SH-SY5Y (cell line): Measurements from ENCODE around the gene ZNF141.

Source experiments
- GATA2 ChIP-seq: IDR thresholded peaks from 2 replicates; pipeline ENCODE4 v1.6.1; 2011; ENCODE audit warnings: mild to moderate bottlenecking, low read depth, low read length
- GATA3 ChIP-seq: IDR thresholded peaks from 2 replicates; pipeline ENCODE4 v1.6.1; 2011; ENCODE audit warnings: low read depth, mild to moderate bottlenecking, low read length, moderate library complexity

The ZNF141 gene

GRCh38 chr4:340011-340410 is 2.4 kb downstream of the ZNF141 start:
- TF ChIP-seq GATA3: no peak
- TF ChIP-seq GATA2: no peak

GRCh38 chr4:373062-373839 is 35.6 kb downstream of the ZNF141 start:
- TF ChIP-seq GATA3 (no peak), GATA2 (no peak)

GRCh38 chr4:374298-375160 is 36.9 kb downstream of the ZNF141 start:
- TF ChIP-seq GATA2: no peak
- no peak for TF ChIP-seq GATA3

- TF ChIP-seq GATA2 (no peak), GATA3 (no peak)
Observed at GRCh38 chr4:384311-385010, 46.8 kb downstream of the ZNF141 start.

- TF ChIP-seq GATA2 (no peak), GATA3 (no peak)
Observed at GRCh38 chr4:385934-386707, 48.5 kb downstream of the ZNF141 start.

GRCh38 chr4:386708-387105 is 49.1 kb downstream of the ZNF141 start:
- no peak for TF ChIP-seq GATA2
- TF ChIP-seq GATA3: no peak

GRCh38 chr4:404006-404405 is 66.4 kb downstream of the ZNF141 start:
- no peak for TF ChIP-seq GATA3
- TF ChIP-seq GATA2: no peak

GRCh38 chr4:422587-422986 is 85.0 kb downstream of the ZNF141 start:
- no peak for TF ChIP-seq GATA2
